NCI-H2196 (cell line): ENCODE measurements around the gene TGM5.
"Not testable (repeated sequence)": the region's sequence is repeated elsewhere in the genome, so short reads cannot be mapped to it uniquely, and the experiment has no call there.

Experiments
- DNase-seq: peaks from one replicate; lab custom pipeline; 2025; ENCODE audit not compliant: unreplicated experiment; lab: John Stamatoyannopoulos, UW

Gene TGM5

GRCh38 chr15:43275740-43276562 is 9.2 kb upstream of the TGM5 start:
- DNase-seq: no peak

GRCh38 chr15:43274136-43274535 is 7.4 kb upstream of the TGM5 start:
- no peak for DNase-seq

GRCh38 chr15:43273243-43273642 is 6.5 kb upstream of the TGM5 start:
- DNase-seq: no peak

GRCh38 chr15:43271908-43272307 is 5.2 kb upstream of the TGM5 start:
- not testable (repeated sequence) for DNase-seq

- DNase-seq: no peak
Observed at GRCh38 chr15:43270676-43271306, 4.1 kb upstream of the TGM5 start.

GRCh38 chr15:43270113-43270665 is 3.5 kb upstream of the TGM5 start:
- DNase-seq: no peak

- no peak for DNase-seq
Observed at GRCh38 chr15:43268111-43269105, 1.7 kb upstream of the TGM5 start.

GRCh38 chr15:43267439-43267838 is 711 bp upstream of the TGM5 start:
- DNase-seq: no peak

GRCh38 chr15:43266386-43266785 is 342 bp downstream of the TGM5 start:
- no peak for DNase-seq

- no peak for DNase-seq
Observed at GRCh38 chr15:43260011-43260615, 6.6 kb downstream of the TGM5 start.

GRCh38 chr15:43258781-43259180 is 7.9 kb downstream of the TGM5 start:
- DNase-seq: no peak

- DNase-seq: no peak
Observed at GRCh38 chr15:43256341-43256740, 10.4 kb downstream of the TGM5 start.

GRCh38 chr15:43255376-43255775 is 11.4 kb downstream of the TGM5 start:
- DNase-seq: no peak

- no peak for DNase-seq
Observed at GRCh38 chr15:43253431-43254403, 13.0 kb downstream of the TGM5 start.

GRCh38 chr15:43251871-43252250 is 14.9 kb downstream of the TGM5 start:
- no peak for DNase-seq

- DNase-seq: no peak
Observed at GRCh38 chr15:43251185-43251870, 15.4 kb downstream of the TGM5 start.

GRCh38 chr15:43250785-43251184 is 15.9 kb downstream of the TGM5 start:
- DNase-seq: no peak

- no peak for DNase-seq
Observed at GRCh38 chr15:43249699-43250203, 17.0 kb downstream of the TGM5 start.

- DNase-seq: no peak
Observed at GRCh38 chr15:43249236-43249635, 17.5 kb downstream of the TGM5 start.
